Hair follicular keratinocyte (primary cell): Measurements from ENCODE around the gene AARSD1. TPM values are rescaled to one million over a fixed set of nuclear protein-coding genes. Genes with fewer than 3 reads are reported as not detected.

Source experiments
- total RNA-seq: library from RNA; depleted of rRNA; stranded (reverse); fragments of >200 nt; gene quantifications from 2 replicates; pipeline ENCODE4 v1.2.3, GENCODE V29; 2015

Gene AARSD1, protein sequence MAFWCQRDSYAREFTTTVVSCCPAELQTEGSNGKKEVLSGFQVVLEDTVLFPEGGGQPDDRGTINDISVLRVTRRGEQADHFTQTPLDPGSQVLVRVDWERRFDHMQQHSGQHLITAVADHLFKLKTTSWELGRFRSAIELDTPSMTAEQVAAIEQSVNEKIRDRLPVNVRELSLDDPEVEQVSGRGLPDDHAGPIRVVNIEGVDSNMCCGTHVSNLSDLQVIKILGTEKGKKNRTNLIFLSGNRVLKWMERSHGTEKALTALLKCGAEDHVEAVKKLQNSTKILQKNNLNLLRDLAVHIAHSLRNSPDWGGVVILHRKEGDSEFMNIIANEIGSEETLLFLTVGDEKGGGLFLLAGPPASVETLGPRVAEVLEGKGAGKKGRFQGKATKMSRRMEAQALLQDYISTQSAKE
- 25.8 and 40.6 TPM in 2 replicates for total RNA-seq

DNA sequence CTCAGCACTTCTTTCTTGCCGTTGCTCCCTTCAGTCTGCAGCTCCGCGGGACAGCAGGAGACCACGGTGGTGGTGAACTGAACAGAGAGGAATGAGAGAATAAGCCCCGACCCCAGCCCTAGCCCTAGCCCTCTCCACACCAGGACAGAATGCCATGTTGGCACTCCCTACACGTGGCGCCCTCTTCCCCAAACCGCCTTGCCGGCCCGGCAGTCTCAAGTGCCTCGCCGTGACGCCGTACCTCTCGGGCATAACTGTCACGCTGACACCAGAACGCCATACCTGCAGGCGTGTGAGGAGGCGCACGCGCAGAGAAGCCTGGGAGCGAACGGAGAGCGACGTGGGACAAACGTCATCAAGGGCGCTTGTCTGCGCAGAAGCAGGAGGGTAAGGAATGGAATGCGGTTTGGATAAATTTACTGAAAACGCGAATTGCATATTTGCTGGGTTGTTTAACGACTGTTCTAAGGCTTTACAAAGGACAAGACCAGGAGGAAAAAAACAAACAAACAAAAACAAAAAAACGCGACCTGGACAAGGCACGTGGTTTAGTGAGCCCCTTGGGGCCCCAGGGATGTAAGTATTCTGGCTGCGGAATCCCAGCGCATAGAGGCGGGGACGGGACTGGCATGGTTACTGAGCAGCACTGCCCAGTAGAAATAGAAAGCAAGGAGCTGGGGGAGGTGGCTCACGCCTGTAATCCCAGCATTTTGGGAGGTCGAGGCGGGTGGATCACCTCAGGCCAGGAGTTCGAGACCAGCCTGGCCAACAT, at the start of gene AARSD1:
AARSD1 (minus strand) TSS at position 294 of the 772 bp plus-strand sequence; CDS start at position 280, 14 bp downstream.

DNA sequence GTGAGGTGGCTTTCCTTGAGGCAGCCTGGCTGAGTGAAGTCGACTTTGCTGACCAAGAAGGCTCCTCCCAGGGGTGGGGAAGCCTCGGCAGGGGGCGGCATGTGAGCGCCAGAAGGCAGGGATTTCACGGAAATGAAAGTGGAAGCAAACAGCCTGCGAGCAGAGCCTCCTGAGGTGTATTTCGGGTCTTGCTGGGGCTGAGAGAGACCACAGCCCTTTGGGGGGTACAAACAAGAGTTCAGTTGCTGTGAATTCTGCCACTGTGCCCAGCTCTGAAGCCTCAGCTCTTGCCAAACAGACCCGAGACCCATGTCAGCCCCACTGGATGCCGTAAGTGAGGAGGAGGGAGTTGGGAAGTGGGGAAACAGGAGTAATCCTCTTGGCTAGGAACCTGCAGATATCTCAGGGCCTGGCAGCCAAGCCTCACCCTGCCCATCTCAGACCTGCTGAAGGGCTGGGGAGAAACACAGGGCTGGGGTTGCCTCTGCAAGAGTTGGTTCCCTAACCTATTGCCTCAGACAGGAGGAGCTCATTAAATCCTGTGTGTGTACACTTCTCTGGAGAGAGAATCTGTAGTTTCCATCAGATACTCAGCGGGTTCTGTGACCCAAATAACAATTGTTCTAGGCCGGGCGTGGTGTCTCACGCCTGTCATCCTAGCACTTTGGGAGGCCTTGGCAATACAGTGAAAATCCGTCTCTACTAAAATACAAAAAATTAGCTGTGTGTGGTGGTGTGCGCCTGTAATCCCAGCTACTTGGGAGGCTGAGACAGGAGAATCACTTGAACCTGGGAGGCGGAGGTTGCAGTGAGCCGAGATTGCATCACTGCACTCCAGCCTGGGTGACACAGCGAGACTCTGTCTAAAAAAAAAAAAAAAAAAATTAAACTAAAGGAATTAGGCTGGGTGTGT, 42.6 kb upstream of the AARSD1 start, which contains the start of gene IFI35:
IFI35 (plus strand) TSS at position 146 of the 913 bp plus-strand sequence; CDS start at position 310, 164 bp downstream.

DNA sequence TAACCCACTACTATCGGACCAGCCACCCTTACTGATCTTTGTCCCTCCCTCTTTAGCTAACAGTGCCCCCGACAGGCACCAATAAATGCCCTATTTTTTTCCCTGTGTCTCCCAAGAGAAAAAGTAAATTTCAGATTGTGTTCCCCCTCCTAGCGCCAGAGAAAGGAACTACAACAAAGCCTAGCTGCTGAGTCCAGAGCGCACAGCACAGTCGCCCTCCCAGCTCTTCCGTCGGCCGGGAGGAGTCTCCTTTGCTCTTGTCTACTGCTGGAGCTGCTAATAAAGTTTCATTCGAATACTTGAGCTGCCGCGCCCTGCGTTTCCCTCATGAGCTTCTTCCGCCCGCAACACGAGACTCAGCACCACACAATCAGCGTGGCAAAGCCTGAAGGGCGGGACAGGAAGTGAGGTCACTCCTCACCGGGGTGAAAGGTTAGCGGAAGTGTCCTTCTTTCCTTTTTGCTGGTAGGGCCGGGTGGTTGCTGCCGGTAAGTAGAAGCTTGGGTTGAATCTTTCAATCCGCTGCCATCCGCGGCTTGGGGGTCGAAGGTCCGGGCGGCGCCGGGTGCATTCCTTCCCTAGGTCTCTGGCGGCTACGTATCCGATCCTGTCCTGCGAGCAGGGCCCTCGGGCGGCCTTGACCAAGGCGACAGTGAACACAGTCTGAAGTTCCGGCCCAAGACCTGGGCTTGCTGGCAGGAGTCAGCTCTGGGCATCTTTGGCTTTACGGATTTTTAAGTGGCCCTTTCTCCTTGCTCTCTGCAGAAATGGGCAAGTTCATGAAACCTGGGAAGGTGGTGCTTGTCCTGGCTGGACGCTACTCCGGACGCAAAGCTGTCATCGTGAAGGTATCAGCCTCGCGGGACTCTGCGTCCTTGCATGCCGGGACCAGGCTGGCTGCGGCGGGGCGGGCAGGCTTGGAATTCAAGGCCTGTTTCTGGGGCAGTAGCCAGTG, 34.0 kb upstream of the AARSD1 start, which contains the start of gene RPL27:
RPL27 (plus strand) TSS at position 436 of the 955 bp plus-strand sequence; CDS start at position 768, 332 bp downstream.

DNA sequence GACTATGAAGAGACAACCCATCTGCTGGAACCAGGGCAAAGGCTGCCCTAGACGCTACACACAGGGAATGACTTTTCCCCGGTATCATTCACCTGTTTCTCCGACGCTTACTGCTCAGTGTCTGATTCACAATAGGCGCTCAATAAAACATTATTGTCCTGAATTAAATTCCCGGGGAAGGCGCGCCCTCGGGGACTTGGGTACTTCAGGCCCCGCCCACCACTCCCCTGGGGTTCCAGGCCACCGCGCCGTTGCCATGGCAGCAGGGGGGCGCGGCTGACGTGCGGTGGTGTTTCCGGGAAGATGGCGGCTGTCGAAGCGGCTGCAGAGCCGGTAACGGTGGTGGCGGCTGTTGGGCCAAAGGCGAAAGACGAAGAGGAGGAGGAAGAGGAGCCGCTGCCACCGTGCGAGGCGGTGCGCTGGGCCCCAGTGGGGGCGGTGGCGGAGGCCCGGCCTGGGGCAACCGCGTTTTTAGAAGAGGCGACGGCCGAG, 16.1 kb upstream of the AARSD1 start, which contains the start of gene RUNDC1:
RUNDC1 (plus strand) TSS at position 292 of the 492 bp plus-strand sequence; CDS start at position 304, 12 bp downstream.

DNA sequence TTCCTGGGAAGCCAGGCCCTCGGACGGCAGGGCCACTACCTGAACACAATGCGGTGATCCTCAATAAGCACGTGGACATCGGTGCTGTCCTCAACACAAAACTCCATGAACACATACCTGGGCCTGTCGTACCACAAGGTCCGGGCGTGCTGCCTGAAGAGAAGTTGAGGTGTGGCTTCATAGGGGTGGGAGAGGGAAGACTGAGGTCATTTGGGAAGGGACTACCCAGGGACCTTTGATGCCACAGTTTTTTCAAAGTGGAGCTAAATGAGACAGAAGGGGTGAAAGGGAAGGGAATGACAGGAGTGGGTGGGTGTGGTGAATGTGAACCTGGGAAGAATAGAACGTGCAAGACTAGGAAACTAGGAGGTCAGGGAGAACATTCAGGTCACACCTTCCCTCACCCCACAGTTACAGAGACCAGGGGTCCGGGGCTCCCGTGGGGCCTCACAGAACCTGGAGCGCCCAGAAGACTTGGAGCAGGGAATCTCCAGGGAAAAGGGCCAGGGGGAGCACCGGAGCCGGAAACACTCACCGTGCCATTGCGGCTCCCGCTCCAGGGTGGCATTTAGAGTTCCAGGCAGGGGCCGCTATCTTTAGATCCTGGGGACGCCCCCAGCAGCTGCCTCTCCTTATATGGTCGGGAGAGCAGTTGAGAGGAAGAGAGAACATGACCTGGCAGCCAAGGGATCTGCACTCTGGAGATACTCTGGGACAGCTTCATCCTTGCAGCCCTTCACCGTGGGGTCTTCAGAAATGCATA, 15.4 kb upstream of the AARSD1 start, which contains the start of gene PTGES3L:
PTGES3L (minus strand) TSS at position 570 of the 763 bp plus-strand sequence; CDS start at position 543, 27 bp downstream.

Other genes starting within 250 kb of the AARSD1 start
- gene EZH1, start 219.4 kb downstream of the AARSD1 start, total RNA-seq: 5.0 and 12.8 TPM in 2 replicates
- gene RAMP2, start 203.2 kb downstream of the AARSD1 start, total RNA-seq: 2.3 TPM in 1 of 2 replicates, not detected in the other
- gene VPS25, start 191.0 kb downstream of the AARSD1 start, total RNA-seq: 111 and 147 TPM in 2 replicates
- gene WNK4, start 183.8 kb downstream of the AARSD1 start, total RNA-seq: 2.1 and 6.2 TPM in 2 replicates
- 57.3 and 83.3 TPM in 2 replicates for gene COA3, start 165.8 kb downstream of the AARSD1 start, total RNA-seq
- not detected in 2 replicates for gene CNTD1, start 165.6 kb downstream of the AARSD1 start, total RNA-seq
- 77.5 and 93.3 TPM in 2 replicates for gene BECN1, start 140.2 kb downstream of the AARSD1 start, total RNA-seq
- 80.7 and 143 TPM in 2 replicates for gene PSME3, start 131.1 kb downstream of the AARSD1 start, total RNA-seq
- gene AOC2, start 119.9 kb downstream of the AARSD1 start, total RNA-seq: 0.55 and 0.84 TPM in 2 replicates
- gene AOC3, start 113.3 kb downstream of the AARSD1 start, total RNA-seq: 0.08 and 0.31 TPM in 2 replicates
- not detected in 2 replicates for gene G6PC1, start 63.7 kb downstream of the AARSD1 start, total RNA-seq
- 0.19 TPM in 1 of 2 replicates, not detected in the other for gene PTGES3L, start 15.6 kb upstream of the AARSD1 start, total RNA-seq
- gene RUNDC1, start 16.1 kb upstream of the AARSD1 start, total RNA-seq: 8.2 and 9.3 TPM in 2 replicates
- 2,008 and 2,439 TPM in 2 replicates for gene RPL27, start 34.0 kb upstream of the AARSD1 start, total RNA-seq
- gene IFI35, start 42.3 kb upstream of the AARSD1 start, total RNA-seq: 9.9 and 16.0 TPM in 2 replicates
- 116 and 173 TPM in 2 replicates for gene VAT1, start 57.9 kb upstream of the AARSD1 start, total RNA-seq
- 0.08 and 0.23 TPM in 2 replicates for gene RND2, start 60.8 kb upstream of the AARSD1 start, total RNA-seq
- 11.2 and 33.5 TPM in 2 replicates for gene BRCA1, start 160.9 kb upstream of the AARSD1 start, total RNA-seq
- gene NBR1, start 206.8 kb upstream of the AARSD1 start, total RNA-seq: 52.2 and 64.7 TPM in 2 replicates
- 1.5 and 1.6 TPM in 2 replicates for gene TMEM106A, start 247.4 kb upstream of the AARSD1 start, total RNA-seq